GM19468 (cell line): ENCODE measurements around the gene SOWAHC.
"Not testable (repeated sequence)": the region's sequence is repeated elsewhere in the genome, so short reads cannot be mapped to it uniquely, and the experiment has no call there.

Experiments
- ATAC-seq: cut with Tn5 transposase; IDR thresholded peaks from one replicate; pipeline ENCODE4 v1.9.1; 2021; ENCODE audit warnings: mild to moderate bottlenecking, moderate library complexity, moderate number of reproducible peaks; ENCODE audit not compliant: unreplicated experiment; ENCODE audit errors: extremely low read depth

Gene SOWAHC

GRCh38 chr2:109614715-109615636 lies 812 bp downstream of the SOWAHC start:
- no peak for ATAC-seq

- ATAC-seq: no peak
Observed at GRCh38 chr2:109615637-109616144, 1.5 kb downstream of the SOWAHC start.

GRCh38 chr2:109616184-109616583 lies 2.0 kb downstream of the SOWAHC start:
- no peak for ATAC-seq

GRCh38 chr2:109619032-109619615 lies 5.0 kb downstream of the SOWAHC start:
- no peak for ATAC-seq

- no peak for ATAC-seq
Observed at GRCh38 chr2:109623297-109623696, 9.1 kb downstream of the SOWAHC start.

GRCh38 chr2:109623923-109624322 lies 9.8 kb downstream of the SOWAHC start:
- ATAC-seq: no peak

- ATAC-seq: no peak
Observed at GRCh38 chr2:109624339-109624738, 10.2 kb downstream of the SOWAHC start.

- ATAC-seq: not testable (repeated sequence)
Observed at GRCh38 chr2:109628321-109628720, 14.2 kb downstream of the SOWAHC start.

GRCh38 chr2:109629867-109630266 lies 15.7 kb downstream of the SOWAHC start:
- no peak for ATAC-seq

- ATAC-seq: no peak
Observed at GRCh38 chr2:109630441-109631430, 16.6 kb downstream of the SOWAHC start.

- ATAC-seq: no peak
Observed at GRCh38 chr2:109631741-109632140, 17.6 kb downstream of the SOWAHC start.

GRCh38 chr2:109632158-109632789 lies 18.1 kb downstream of the SOWAHC start:
- no peak for ATAC-seq

- no peak for ATAC-seq
Observed at GRCh38 chr2:109633284-109633961, 19.3 kb downstream of the SOWAHC start.

GRCh38 chr2:109635426-109636304 lies 21.5 kb downstream of the SOWAHC start:
- no peak for ATAC-seq

- ATAC-seq: no peak
Observed at GRCh38 chr2:109636317-109636716, 22.2 kb downstream of the SOWAHC start.

GRCh38 chr2:109637749-109638570 lies 23.8 kb downstream of the SOWAHC start:
- no peak for ATAC-seq

- ATAC-seq: no peak
Observed at GRCh38 chr2:109638795-109639194, 24.6 kb downstream of the SOWAHC start.
